LNCAP (cell line): Measurements from ENCODE around the gene EPB41L4A.
A peak's percentile ranks its signal among the peaks of the same experiment; 100 is the strongest.

Source experiments
- TF ChIP-seq, protein P1 (sequence below): fragments of 450-650 bp; IDR thresholded peaks from 2 replicates; pipeline ENCODE4 v1.5.1; 2017; ENCODE audit warnings: mild to moderate bottlenecking

The EPB41L4A gene

DNA sequence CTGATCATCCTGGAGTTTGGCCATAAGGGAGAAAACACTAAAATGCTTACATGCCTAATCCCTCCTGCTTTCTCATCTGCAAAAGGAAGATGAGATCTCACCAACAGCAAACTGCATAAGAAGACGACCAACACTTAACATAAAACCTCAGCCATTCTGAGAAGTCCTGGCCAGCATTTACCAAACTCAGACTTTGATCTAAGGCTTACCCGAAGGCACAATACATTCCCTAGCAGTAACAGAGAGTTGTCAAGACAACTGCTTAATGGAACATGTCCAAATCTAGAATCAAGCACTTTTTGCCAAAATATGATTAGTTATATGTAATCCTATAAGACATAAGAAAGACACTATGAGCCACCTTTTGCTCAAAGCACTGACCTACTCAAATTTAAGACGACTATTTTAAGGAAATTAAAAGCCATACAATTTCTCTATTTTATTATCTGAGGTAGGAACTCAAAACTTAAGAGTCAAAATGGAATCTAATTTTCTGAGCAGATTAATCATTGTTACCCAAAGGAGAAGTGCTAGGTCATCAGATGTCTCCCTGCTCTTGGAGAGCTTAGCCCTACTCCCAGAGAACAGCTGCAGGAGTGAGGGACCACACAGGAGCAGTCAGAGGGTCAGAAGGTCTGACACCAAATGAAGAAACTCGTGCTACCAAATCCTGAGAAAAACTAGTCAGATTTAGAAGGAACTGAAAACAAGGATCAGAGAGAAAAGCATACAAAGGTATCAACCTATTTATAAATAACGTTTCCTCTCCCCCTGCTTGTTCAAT lies 39.3 kb downstream of the EPB41L4A start:
- TF ChIP-seq, protein P1, sequence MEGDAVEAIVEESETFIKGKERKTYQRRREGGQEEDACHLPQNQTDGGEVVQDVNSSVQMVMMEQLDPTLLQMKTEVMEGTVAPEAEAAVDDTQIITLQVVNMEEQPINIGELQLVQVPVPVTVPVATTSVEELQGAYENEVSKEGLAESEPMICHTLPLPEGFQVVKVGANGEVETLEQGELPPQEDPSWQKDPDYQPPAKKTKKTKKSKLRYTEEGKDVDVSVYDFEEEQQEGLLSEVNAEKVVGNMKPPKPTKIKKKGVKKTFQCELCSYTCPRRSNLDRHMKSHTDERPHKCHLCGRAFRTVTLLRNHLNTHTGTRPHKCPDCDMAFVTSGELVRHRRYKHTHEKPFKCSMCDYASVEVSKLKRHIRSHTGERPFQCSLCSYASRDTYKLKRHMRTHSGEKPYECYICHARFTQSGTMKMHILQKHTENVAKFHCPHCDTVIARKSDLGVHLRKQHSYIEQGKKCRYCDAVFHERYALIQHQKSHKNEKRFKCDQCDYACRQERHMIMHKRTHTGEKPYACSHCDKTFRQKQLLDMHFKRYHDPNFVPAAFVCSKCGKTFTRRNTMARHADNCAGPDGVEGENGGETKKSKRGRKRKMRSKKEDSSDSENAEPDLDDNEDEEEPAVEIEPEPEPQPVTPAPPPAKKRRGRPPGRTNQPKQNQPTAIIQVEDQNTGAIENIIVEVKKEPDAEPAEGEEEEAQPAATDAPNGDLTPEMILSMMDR: no peak

DNA sequence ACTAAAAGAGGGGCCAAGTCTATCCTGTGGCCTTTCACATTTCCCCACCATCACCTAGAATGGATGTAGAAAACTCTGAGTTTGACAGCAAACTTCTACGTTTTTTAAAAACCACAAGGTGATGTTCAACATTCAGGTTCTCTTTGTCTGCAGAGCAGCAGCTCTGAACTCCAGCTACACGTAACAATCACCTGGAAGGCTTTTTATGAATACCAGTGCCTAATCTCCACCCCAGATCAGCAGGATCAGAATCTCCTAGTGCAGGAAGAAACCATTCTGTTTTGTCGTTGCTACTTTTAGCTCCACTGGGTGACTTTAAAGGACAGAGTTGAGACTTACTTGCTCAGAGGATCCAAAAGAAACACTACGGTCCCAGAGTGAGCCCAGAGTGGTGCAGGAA lies 44.3 kb downstream of the EPB41L4A start:
- TF ChIP-seq, protein P1: no peak

DNA sequence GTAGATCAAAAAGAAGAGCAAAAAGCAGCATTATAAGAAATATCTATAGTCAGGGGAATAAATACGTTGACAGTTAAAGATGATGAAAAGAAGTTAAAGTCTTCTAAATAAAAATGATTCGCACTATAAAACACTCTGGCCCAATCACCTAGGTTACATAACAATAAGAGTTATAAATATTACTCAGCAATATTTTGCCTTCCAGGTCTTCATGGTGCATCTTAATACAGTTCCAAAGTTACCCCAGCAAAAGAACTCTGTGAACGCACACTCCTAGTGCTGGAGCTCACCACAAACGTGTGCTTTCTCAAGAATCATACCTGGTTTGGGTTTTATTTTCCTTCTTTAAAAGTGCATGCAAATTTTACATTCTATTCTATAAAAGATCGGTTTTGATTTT lies 44.7 kb downstream of the EPB41L4A start:
- TF ChIP-seq, protein P1: no peak

DNA sequence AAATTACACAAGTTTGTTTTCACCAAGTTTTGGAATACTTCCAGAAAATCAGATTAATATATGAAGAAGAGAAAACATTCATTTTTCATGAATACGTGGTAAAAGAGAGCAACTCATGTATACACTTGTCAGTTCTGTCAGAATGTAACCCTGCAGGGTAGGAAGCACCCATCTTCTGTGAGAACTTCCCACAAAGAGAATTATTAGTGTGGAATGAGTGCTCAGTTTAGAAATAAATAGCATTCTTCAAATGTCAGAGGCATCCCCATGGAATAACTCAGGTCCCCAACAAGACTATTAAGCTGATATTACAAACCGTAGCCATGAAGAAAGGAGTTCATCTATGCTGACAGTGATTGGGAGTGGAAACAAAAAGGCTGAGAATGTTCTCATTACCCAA lies 45.2 kb downstream of the EPB41L4A start:
- TF ChIP-seq, protein P1: no peak

DNA sequence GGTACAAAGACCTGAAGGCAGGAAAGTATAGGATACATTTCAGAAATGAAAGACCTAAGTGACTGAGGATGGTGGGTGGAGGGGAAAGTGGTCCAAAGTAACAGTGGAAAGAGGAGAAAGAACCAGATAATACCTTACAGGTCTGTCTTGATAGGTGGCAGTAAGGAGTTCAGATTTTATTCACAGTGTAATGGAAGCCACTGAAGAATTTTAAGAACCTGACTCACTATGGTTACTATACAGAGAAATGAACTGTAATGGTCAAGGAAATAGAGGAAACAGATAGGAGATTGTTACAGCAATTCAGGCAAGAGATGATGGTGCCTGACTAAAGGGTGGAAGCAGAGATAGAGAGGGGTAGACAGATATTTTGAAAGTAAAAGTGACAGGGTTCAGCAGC lies 46.5 kb downstream of the EPB41L4A start:
- TF ChIP-seq, protein P1: no peak; the same call in 1 of the 2 replicates

DNA sequence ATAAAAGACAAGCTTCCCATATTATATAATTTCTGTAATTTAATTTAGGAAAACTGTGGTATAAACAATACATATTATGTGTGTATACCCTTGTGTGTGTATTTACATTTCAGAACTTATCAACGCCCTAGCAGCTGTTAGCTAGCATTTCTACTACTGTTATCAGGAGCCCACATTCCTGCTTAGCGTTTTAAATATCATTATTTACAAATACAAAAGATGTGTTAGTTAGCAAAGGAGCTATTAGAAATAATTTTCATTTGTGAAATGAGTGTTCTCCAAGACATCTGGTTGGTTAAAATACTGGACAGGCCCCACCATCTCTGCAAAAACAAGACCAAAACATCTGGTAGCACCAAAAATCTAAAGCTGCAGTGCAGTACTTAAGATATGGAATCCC lies 48.0 kb downstream of the EPB41L4A start:
- TF ChIP-seq, protein P1: no peak

DNA sequence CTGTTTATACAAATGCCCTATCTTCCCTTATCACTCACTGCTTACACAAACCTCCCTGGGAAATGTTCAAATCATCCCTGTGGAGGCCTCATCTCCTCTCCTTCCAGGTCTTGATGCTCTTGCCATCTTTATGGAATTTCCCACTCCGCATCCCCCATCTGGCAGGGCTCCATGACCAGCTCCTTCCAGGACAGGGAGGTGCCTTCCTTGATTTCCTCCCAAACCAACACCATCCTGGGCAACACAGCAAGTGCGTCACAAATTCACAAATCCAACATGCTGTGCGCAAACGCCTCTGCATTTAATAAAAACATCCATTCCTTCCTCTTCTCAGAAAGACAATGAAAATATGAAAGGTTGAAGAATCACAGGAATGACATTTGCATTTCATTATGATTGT lies 51.7 kb downstream of the EPB41L4A start:
- TF ChIP-seq, protein P1: no peak

DNA sequence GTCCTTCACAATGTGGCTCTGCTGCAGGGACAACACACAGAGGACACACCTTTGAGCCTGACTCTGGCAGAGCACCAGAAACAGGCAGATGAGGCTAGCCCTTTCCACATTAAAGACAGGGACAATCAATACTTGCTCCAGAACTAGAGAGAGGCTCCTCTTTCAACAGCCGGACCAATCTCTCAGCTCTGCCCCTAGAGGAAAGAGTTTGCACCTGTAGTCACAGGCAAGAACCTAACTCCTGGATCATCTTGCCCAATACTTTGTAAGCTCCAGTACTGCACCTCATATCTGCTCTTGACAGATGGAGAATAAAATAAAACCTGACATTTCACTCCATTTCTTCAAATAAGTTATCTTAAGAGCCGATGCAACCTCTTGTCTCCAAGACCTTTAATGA lies 52.1 kb downstream of the EPB41L4A start:
- TF ChIP-seq, protein P1: peak; percentile 55
